Measurements from ENCODE around the gene SLC22A17.

SLC22A17 gene

GRCh38 chr14:23371865-23372264 is 19.2 kb upstream of the SLC22A17 start:
- no peak for TF ChIP-seq CTCF (IDR thresholded peaks at IDR 0.05)

- no peak for TF ChIP-seq CTCF (IDR thresholded peaks at IDR 0.05)
Measured at GRCh38 chr14:23370221-23370620, 17.5 kb upstream of the SLC22A17 start.

- TF ChIP-seq CTCF (IDR thresholded peaks at IDR 0.05), result no peak
Measured at GRCh38 chr14:23366426-23366921, 13.8 kb upstream of the SLC22A17 start.

- no peak for TF ChIP-seq CTCF (IDR thresholded peaks at IDR 0.05)
Measured at GRCh38 chr14:23365732-23366425, 13.2 kb upstream of the SLC22A17 start.

- TF ChIP-seq CTCF (IDR thresholded peaks at IDR 0.05), result no peak
Measured at GRCh38 chr14:23365036-23365731, 12.5 kb upstream of the SLC22A17 start, which contains the start of gene EFS. Gene EFS (minus strand): TSS chr14:23365172. CDS start chr14:23365025, 147 bp downstream.

GRCh38 chr14:23364164-23365035 is 11.7 kb upstream of the SLC22A17 start:
- no peak for TF ChIP-seq CTCF (IDR thresholded peaks at IDR 0.05)

- TF ChIP-seq CTCF (IDR thresholded peaks at IDR 0.05), result no peak
Measured at GRCh38 chr14:23362200-23362599, 9.5 kb upstream of the SLC22A17 start.

All from LNCAP (cell line).